UCSD-AML1 (cell line): Measurements from ENCODE around the gene FAM174B.
"Not testable (repeated sequence)": the region's sequence is repeated elsewhere in the genome, so short reads cannot be mapped to it uniquely, and the experiment has no call there.

Experiments used
- DNase-seq: peaks from one replicate; lab custom pipeline; 2025; ENCODE audit not compliant: unreplicated experiment; lab: John Stamatoyannopoulos, UW

Gene FAM174B

DNA sequence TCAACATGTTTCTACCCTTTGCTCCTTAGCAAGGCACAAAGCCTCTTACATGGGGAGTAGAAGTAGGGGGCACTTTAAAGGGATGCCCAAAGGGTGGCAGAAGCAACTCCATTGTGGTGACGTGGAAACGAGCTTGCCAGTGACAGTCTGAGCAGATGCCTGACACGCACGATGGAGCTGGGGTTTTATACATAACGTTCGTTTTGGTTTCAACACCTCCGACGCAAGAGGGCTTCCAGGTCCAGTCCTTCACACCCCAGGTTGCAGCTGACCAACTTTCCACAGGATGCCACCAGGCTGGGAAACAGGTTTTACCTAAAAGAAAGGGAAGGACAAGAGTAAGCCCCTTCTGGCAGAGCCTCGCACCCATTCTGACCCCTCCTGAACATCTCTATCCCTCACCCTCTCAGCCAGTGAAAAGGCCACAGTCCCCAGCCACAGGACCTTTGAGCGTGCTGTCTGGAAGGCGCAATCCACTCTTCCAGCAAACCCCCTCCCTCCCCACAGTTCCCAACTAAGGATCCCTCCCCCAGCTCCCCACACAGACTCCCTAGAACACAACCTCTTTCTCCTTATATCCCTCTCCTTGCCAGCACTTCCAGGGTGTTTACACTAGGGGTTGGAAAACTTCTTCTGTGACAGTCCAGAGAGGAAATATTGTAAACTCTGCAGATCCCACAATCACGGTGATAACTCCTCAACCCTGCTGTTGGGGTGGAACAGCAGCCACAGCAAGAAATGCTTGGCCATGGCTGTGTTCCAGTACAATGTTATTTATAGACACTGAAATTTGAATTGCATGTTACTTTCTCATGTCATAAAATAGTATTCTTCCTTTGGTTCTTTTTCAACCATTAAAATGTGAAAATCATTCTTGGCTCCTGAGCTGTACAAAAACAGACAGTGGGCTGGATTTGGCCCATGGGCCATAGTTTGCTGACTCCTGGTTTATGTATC, 36.2 kb downstream of the FAM174B start:
- no peak for DNase-seq

DNA sequence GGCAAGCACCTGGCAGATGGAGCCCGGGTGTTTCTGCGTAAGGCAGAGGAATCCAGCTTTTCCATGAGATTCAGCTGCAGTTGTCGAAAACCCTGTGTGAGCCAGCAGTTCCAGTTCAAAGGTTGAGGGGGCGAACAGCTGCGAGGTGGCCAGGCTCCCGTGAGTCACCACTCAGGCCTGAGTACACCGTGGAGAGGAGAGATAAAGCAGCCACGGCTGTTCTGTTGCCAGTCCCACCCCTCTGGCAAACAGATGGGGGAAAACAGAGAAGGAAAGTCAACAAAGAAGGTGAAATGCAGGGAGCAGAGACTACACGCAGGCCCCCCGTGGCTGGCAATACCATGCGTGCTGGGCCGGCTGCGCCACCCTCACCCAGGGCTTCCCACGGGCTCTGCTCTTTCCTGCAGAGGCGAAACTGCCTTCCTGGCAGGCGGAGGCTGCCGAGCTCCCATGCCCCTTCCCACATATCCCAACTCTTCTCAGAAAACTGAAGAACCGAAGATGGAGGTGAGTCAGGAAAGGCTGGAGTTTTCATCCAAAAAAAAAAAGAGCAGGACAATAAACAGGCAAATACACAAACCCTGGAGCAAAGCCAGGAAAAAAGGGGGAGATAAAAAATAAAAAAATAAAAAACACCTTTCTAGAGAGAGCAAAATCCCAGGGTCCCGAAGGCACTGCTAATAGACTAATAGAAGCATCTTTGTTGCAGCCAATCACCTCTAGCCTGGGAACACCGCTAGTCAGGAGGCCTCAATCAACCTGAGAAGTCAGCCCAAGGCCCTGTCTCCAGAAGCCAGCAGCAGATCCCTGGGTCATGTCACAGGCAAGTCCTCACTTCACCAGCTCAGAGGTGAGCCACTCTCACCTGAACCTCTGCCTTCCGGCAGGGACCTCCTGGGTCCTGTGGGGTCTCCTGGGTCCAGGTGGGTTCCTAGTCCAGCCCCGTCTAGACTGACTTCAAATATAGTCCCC, 37.7 kb downstream of the FAM174B start:
- no peak for DNase-seq

DNA sequence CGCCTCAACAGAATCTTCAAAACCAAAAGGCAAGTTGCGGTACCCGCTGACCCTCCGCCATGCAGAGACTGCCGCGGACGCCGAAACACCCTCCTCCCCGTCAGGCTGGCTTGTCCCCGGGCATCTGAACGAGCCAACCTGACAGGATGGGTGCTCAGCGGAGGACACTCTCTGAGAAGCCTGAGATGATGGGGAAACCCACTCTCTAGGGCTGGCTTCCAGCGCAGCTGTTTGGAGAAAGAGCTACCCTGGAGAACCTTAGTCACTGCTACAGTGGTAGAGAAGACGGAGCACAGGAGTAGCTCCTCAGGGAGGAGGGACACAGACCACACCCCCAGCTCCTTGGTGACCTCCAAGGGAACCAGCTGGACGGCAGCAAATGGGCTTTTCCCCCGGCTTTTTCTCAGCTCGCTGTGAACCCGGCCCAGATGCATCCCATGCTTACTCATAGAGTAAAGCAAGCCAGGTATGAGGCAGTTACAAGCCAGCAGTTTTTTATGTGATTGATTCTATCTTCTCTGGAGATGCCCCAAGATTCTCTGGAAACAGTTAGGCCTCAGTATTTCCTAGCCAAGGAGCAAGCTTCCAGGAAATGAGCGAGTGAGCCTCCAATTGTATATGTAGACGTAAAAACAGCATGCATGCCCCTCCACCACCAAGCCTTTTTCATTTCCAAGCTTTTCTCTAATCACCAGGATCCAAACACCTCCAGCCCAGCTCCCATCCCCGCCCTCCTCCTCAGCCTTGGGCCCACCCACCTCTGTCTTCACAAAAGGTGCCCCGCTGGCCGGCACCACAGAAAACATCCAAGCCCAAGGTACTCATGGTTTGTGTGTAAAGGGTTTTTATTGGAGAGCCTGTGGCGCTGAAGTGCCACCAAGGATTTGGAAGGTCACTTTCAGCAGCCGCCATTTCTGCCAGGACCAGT, 38.7 kb downstream of the FAM174B start:
- no peak for DNase-seq

GRCh38 chr15:92614791-92615785, 40.5 kb downstream of the FAM174B start:
- DNase-seq: no peak

GRCh38 chr15:92614301-92614700, 41.3 kb downstream of the FAM174B start:
- DNase-seq: no peak

DNA sequence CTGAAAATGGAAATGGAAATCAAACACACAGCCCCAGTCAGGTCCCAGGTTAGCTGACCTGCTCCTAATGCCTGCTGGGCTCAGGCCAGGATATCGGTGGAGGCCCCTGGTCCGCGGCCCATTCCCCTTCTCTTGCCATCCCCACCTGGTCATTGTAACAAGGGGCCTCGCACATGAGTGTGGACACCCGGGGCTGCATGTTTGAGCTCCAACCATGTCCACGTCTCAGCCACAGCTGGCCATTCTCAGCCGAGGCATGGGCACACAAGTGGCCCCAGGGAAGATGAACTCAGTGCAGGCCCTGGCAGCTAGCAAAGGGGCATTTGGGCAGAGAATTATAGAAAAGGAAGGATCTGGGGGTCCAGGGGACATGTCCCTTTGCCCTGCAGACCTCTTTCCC, 41.7 kb downstream of the FAM174B start:
- DNase-seq: no peak

GRCh38 chr15:92612891-92613290, 42.7 kb downstream of the FAM174B start:
- no peak for DNase-seq

DNA sequence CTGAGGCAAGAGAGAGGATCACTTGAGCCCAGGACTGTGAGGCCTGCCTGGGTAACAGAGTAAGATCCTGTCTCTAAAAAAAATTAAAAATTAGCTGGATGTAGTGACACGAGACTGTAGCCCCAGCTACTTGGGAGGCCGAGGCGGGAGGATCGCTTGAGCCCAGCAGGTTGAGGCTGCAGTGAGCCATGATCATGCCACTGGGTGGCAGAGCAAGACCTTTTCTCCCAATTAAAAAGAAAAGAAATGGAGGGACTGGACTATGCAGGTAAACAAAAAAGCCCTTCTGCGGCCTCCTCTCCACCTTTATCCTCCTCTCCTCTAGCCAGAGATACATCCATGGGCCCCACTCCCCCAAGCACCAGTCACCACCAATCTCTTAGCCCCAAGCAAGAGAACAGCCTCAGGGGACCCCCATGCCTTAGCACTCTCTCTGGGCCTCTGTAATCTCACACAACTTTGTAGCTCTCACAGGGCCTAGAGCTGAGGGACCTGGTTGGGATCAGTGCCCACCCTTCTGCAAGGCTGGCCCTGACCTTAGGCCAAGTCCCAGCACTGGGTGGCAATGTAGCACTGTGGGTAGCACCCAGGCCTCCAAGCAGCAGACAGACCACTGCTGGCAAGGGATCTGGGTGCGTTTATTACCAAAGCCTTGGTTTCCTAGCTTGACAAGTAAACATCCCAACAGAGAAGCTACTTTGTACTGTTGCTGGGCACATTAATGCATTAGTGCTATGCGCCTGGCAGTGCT, 43.4 kb downstream of the FAM174B start:
- no peak for DNase-seq

DNA sequence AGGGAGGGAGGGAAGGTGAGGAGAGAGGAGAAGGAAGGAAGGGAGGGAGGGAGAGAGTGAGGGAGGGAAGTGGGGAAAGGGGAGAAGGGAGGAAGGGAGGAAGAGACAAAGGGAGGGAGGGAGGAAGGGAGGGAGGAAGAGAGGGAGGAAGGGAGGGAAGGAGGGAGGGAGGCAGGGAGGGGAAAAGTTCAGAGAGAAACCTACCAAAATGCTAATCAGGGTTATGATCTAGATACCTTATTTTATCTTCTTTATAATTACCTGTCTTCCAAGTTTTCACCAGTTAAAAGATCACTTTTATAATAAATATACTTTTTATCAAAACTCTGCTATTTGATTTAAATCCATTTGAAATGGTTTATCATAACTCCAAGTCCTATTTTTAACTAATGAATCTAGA, 44.4 kb downstream of the FAM174B start:
- no peak for DNase-seq

DNA sequence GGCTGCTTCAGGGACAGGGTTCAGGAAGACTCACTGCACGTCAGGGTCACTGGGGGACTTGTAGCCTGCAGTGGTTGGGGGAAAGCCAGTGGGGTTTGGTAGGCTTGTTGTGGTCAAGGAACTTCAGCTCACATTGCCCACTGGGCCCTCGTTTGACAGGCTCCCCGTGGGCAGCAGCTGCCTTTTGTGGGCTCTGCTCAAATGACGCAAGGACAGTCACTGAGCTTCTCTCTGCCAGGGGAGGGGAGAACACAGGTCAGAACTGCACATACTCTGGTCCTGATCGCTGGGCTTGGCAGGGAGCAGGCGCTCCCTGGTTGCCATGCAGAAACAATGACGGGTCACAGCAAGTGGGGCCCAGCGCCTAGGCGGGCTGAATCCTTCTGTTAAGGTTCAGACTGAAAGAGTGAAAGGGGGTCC, 45.5 kb downstream of the FAM174B start:
- DNase-seq: no peak

DNA sequence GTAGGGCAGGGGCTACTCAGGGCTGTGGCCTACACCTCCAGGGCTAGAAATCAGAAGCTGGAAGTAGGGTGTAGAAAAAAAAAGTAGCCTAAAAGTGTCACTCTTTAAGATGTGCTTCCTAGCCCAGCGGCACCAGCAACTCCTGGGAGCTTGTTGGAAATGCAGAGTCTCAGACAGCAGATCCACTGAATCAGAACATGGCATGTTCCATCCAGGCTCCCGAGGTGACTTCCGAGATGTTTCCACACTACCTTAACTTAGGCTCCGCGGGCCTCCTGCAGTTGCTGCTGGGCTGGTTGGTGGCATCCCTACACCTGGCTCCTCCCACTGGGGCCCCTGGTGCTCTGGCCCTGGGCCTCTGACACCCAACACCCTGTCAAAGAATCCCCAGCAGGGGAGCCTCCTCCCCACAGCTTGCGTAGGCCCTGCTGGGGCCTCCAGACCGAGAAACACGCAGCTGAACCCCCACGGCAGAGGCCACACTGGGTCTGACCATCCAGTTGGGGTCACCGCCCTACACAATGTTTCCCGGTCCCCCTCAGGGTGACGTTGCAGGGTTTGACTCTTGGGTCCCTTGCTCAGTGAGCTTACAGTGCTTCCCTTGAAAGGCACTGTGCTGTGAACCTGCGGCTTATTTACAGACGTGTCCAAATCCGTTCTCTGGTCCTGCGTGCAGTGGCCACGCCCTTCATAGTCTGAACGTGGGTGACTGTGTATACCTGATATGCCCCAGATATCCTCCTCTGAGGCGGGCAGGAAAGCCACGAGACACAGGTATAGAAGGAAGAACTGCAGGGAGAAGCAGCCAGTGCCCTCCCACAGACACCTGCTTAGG, 46.5 kb downstream of the FAM174B start:
- DNase-seq: no peak

DNA sequence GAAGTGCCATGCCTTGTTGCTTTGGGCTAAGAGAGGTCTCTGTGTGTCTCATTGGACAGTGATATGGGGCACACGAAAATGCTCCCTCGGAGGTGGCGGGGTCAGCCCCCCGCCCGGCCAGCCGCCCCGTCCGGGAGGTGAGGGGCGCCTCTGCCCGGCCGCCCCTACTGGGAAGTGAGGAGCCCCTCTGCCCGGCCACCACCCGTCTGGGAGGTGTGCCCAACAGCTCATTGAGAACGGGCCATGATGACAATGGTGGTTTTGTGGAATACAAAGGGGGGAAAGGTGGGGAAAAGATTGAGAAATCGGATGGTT, 48.8 kb downstream of the FAM174B start:
- not testable (repeated sequence) for DNase-seq

GRCh38 chr15:92606126-92606835, 49.3 kb downstream of the FAM174B start:
- no peak for DNase-seq

DNA sequence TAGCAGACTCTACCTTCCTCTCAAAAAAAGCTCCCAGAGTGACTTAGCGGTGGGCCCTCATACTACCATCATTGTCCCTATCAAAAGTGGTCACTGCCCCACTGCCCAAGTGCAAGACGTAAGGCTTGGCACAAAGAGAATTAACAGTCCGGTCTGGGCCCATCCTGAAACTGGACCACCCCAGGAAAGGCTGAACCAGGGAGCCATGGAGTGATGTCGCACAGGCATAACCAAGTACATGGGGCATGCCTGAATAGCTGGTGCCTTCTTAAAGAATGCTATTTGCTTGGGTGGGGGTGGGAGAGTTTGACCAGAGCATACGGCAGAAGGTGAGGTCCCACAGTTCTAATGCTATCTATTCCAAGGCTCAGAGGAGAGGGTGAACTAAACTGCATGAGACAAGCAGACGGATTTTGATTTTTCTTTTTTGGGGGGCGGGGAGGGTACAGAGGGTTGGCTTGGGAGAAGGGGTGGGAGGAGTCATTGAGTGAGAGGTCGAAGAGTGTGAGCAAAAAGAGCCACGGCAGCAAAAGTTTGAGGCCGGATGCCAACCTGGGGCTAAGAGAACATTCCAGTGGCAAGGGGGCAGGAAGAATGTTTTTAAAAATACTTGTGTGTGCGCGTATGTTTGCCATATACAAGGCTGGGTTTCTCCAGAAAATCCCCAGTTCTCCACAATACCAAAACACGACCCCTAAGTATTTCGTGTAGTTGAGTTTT, 50.2 kb downstream of the FAM174B start:
- DNase-seq: no peak

DNA sequence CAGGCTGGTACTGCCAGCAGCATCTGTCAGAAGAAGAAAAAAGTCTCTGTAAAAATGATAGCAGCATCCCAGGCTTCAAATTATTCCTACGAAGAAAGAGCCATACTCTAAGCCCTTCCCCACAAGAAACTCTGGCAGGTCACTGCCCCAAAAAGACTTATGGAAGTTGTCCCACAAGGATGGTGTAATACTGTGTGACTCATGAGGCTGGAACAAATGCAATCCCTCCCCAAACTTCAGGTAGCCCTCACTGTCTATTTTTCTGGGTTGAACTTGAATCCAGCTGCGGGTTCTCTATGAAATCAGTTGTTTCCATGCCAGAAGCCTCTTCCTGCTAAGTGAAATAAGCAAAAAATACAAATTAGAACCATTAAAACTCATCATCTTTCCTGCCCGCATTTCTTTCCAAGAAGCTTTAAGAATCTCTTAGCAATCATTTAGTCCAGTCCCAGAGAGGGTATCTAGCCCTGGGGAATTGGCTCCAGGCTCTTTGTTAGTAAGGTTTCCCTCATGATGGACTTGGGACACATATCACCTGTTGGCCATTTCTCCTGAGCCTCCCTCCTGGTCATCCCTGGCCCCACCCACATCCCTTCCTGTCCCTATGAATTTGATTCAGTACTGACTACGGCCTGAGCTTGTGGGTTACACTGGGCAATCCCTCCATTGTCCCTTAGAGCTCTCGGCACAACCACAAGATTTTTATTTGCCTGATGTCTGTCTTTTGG, 51.7 kb downstream of the FAM174B start:
- DNase-seq: no peak

DNA sequence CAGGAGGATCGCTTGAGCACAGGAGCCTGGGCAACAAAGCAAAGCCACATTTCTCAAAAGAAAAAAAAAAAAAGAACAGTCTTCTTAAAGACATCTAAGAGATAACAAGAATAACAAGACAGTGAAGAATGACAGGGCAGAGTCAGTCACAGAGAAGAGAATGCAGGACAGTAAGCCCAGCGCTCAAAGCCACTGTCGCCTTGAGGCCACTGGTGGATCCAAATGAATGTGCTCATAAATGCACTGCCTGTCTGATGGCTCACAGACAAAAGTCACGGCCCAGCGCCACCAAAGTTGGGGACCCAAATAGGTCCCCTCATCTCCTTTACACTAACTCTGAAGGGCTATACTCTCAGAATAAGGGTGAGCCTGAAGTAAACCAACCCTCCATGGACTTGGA, 52.3 kb downstream of the FAM174B start:
- no peak for DNase-seq
